KMS-11 (cell line): ENCODE results near the gene STK24.

Source experiments
- H2AFZ ChIP-seq: fragments of 200-600 bp; sonication (generic); 2 replicates; pipeline ENCODE4 v1.6.1; 2016; ENCODE audit warnings: antibody characterized with exemption, mixed run types, low read depth
- H3K27ac ChIP-seq: fragments of 200-600 bp; sonication (generic); 2 replicates; pipeline ENCODE4 v1.6.1; 2016; ENCODE audit warnings: mild to moderate bottlenecking, mixed run types
- H3K27me3 ChIP-seq: fragments of 200-600 bp; sonication (generic); 2 replicates; pipeline ENCODE4 v1.6.1; 2017; ENCODE audit warnings: mild to moderate bottlenecking, low read depth, mixed run types, moderate library complexity; ENCODE audit not compliant: insufficient read depth
- H3K36me3 ChIP-seq: fragments of 200-600 bp; sonication (generic); 2 replicates; pipeline ENCODE4 v1.6.1; 2017; ENCODE audit warnings: mild to moderate bottlenecking, mixed run types; ENCODE audit not compliant: insufficient read depth
- H3K4me1 ChIP-seq: fragments of 200-600 bp; sonication (generic); 2 replicates; pipeline ENCODE4 v1.6.1; 2016; ENCODE audit warnings: mild to moderate bottlenecking, low read depth, mixed run types; ENCODE audit not compliant: poor library complexity, severe bottlenecking
- H3K4me2 ChIP-seq: fragments of 200-600 bp; sonication (generic); 2 replicates; pipeline ENCODE4 v1.7.0; 2016; ENCODE audit warnings: mild to moderate bottlenecking, mixed run types
- H3K4me3 ChIP-seq: fragments of 200-600 bp; sonication (generic); IDR thresholded peaks from 2 replicates; pipeline ENCODE4 v1.6.1; 2017; ENCODE audit warnings: low read depth, low read length, mixed read lengths; ENCODE audit not compliant: insufficient read depth
- H3K79me2 ChIP-seq: fragments of 200-600 bp; sonication (generic); 2 replicates; pipeline ENCODE4 v1.6.1; 2016; ENCODE audit warnings: low read depth, mixed run types; ENCODE audit not compliant: insufficient read depth
- H3K9ac ChIP-seq: fragments of 200-600 bp; sonication (generic); 2 replicates; pipeline ENCODE4 v1.6.1; 2016; ENCODE audit warnings: mild to moderate bottlenecking, mixed run types
- H4K20me1 ChIP-seq: fragments of 200-600 bp; sonication (generic); 2 replicates; pipeline ENCODE4 v1.6.1; 2016; ENCODE audit warnings: mild to moderate bottlenecking, mixed run types; ENCODE audit not compliant: insufficient read depth
- TF ChIP-seq, protein P1 (sequence below): fragments of 200-600 bp; sonication (generic); conservative IDR thresholded peaks from 2 replicates; pipeline ENCODE4 v1.6.1; 2017; ENCODE audit warnings: low read depth, mild to moderate bottlenecking, antibody characterized with exemption, low read length, moderate library complexity, mixed read lengths

STK24 gene

DNA sequence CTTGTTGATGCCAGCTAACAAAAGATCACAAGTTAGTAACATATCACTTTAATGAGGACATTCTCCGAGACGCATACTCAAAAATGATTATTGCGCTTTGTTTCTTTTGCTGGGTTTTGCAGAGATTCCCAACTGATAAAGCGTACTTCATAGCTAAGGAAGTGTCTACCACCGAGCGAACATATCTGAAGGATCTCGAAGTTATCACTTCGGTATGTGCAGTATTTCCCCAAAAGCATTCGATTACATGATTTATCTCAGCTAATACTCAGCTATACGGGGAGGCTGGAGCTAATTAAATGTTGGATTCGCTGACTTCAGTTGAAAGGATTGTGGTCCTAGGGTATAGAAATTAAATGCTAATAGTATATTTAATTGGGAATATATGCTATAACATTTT, 166.3 kb downstream of the STK24 start:
- TF ChIP-seq, protein P1, sequence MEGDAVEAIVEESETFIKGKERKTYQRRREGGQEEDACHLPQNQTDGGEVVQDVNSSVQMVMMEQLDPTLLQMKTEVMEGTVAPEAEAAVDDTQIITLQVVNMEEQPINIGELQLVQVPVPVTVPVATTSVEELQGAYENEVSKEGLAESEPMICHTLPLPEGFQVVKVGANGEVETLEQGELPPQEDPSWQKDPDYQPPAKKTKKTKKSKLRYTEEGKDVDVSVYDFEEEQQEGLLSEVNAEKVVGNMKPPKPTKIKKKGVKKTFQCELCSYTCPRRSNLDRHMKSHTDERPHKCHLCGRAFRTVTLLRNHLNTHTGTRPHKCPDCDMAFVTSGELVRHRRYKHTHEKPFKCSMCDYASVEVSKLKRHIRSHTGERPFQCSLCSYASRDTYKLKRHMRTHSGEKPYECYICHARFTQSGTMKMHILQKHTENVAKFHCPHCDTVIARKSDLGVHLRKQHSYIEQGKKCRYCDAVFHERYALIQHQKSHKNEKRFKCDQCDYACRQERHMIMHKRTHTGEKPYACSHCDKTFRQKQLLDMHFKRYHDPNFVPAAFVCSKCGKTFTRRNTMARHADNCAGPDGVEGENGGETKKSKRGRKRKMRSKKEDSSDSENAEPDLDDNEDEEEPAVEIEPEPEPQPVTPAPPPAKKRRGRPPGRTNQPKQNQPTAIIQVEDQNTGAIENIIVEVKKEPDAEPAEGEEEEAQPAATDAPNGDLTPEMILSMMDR, result no peak
- H3K4me2 ChIP-seq, result no peak overlapping the region
- no peak overlapping the region for H3K4me3 ChIP-seq
- no peaks in the 10 kb centered on the region for H3K27me3 ChIP-seq
- no peaks in the 10 kb centered on the region for H4K20me1 ChIP-seq
- H3K9ac ChIP-seq, result no peak overlapping the region
- no peaks in the 10 kb centered on the region for H3K36me3 ChIP-seq
- no peak overlapping the region for H3K27ac ChIP-seq
- no peaks in the 10 kb centered on the region for H3K4me1 ChIP-seq
- H2AFZ ChIP-seq, result no peak overlapping the region
- no peaks in the 10 kb centered on the region for H3K79me2 ChIP-seq

- Histone ChIP-seq H3K36me3 (no peaks in the 10 kb centered on the region), H4K20me1 (no peaks in the 10 kb centered on the region), H3K27me3 (no peaks in the 10 kb centered on the region), H3K4me2 (no peak overlapping the region), H3K4me3 (no peak overlapping the region), H3K9ac (no peak overlapping the region), H3K79me2 (no peaks in the 10 kb centered on the region), H3K4me1 (no peaks in the 10 kb centered on the region), H2AFZ (no peak overlapping the region), H3K27ac (no peak overlapping the region)
- TF ChIP-seq, protein P1, result no peak
Measured at GRCh38 chr13:98409281-98409680, 167.6 kb downstream of the STK24 start.

DNA sequence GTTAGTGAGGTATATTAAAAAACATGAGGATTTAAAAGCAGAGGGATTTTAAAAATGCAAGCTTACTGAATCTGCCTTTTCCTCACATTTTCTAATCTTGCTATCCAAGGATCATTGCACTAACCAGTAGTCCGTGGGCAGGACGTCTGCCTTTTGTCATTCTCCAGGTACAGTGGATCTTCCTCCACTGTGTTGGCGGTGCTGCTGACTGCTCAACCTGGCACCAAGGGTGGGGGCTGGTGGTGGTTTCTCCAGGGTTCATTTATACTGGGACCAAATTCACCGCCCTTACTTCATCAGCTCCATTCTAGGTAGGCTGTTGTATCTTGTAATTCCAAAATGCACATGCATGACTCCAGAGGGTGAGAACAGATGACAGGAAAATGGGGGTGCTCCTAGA, 169.3 kb downstream of the STK24 start:
- H2AFZ ChIP-seq, result no peak overlapping the region
- H3K4me1 ChIP-seq, result no peaks in the 10 kb centered on the region
- no peaks in the 10 kb centered on the region for H4K20me1 ChIP-seq
- H3K9ac ChIP-seq, result no peak overlapping the region
- H3K4me3 ChIP-seq, result no peak overlapping the region
- no peak overlapping the region for H3K4me2 ChIP-seq
- H3K27ac ChIP-seq, result no peak overlapping the region
- TF ChIP-seq, protein P1, result no peak
- H3K27me3 ChIP-seq, result no peaks in the 10 kb centered on the region
- H3K36me3 ChIP-seq, result no peaks in the 10 kb centered on the region
- no peaks in the 10 kb centered on the region for H3K79me2 ChIP-seq

DNA sequence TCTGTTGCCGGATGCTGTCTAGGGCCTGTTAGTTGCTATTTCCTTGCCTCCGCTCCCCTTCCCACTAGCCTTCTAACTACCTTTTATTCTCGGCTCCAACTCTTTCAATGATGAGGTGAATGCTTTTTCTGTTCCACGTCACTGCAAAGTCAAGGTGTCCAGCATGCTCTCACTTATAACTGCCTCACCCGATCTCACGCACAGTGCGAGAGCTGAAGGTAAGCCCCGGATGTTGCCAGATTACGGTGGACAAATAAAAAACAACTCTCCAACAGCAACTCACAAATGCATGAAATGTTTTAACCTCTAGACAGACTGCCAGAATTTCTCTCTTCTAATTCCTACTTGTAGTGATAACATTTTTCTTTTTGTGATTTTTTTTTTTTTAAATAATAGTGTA, 169.9 kb downstream of the STK24 start:
- no peak overlapping the region for H3K9ac ChIP-seq
- H4K20me1 ChIP-seq, result no peaks in the 10 kb centered on the region
- H3K4me2 ChIP-seq, result no peak overlapping the region
- H2AFZ ChIP-seq, result no peak overlapping the region
- H3K36me3 ChIP-seq, result no peaks in the 10 kb centered on the region
- no peaks in the 10 kb centered on the region for H3K27me3 ChIP-seq
- H3K4me1 ChIP-seq, result no peaks in the 10 kb centered on the region
- H3K79me2 ChIP-seq, result no peaks in the 10 kb centered on the region
- no peak overlapping the region for H3K27ac ChIP-seq
- TF ChIP-seq, protein P1, result no peak
- H3K4me3 ChIP-seq, result no peak overlapping the region
